Measurements from ENCODE around the gene MRAP2. TPM values are rescaled to one million over a fixed set of nuclear protein-coding genes. Genes with fewer than 3 reads are reported as not detected.

The MRAP2 gene
- total and polyA plus RNA-seq, 2 of the 13 experiments (the other 11 are each of a cell fraction or from before 2014, with no cell fraction given), result 0.33 to 3.5 TPM

DNA sequence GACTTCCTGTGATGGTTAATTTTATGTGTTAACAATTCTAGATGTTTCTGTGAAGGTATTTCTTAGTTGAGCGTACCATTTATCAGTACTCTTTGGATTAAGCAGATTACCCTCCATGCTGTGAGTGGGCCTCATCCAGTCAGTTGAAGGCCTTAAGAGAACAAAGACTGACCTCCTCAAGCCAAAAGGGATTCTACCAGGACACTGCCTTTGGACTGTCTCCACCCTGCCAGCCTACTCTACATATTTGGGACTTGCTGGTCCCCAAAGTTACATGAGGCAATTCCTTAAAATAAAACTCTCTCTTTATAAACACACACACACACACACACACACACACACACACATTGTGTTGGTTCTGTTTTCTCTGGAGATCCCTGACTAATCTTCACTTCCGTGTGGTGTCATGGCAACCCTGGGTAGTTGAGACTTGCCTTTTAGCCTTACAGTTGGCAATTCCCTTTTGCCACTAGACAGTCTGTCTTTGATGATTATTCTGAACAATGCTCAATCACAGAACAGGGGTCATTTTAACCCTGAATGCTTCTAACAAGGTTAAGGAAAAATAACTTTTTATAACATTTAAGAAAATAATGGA, 32.2 kb downstream of the MRAP2 start:
- ChIA-PET POLR2A (no interaction called here), CTCF (ENCODE audit: low intra/inter-chr PET ratio, low total read pairs) (no interaction called here)
- Histone ChIP-seq H3K79me2 (ENCODE audit: insufficient read depth, low read length) (no peaks in the 10 kb centered on the region), H3K4me3 (replicated peaks in 1 of 3; ENCODE audit: insufficient read depth in 1 of 3, low read depth in 2 of 3, low read length in 3 of 3) (no peak overlapping the region), H3K36me3 (replicated peaks in 1 of 2; ENCODE audit: control insufficient read depth in 1 of 2, insufficient read depth in 2 of 2, low read length in 2 of 2) (no peaks in the 10 kb centered on the region), H3K4me1 (ENCODE audit: insufficient read depth, low read length) (no peaks in the 10 kb centered on the region), H3K9ac (ENCODE audit: insufficient read depth, low read depth, low read length) (no peak overlapping the region), H3K27ac (ENCODE audit: extremely low read length, insufficient read depth, low read length) (no peak overlapping the region), H4K20me1 (ENCODE audit: insufficient read depth, low read length) (no peaks in the 10 kb centered on the region), H3K9me3 (ENCODE audit: low read length) (no peaks in the 10 kb centered on the region), H2AFZ (ENCODE audit: low read length) (no peak overlapping the region), H3K4me2 (ENCODE audit: low read depth, low read length) (no peak overlapping the region), H3K27me3 (ENCODE audit: control insufficient read depth in 1 of 2, insufficient read depth in 2 of 2, low read length in 2 of 2) (0 out of 5 replicates have a peak, but pooled peaks cover 0 to 3% of the 10 kb centered on the region in 2 experiments)
- DNase-seq (ENCODE audit: low spot score), result no peak
- in situ Hi-C loops (cut with HindIII; ENCODE audit: extremely low pct_ligation_motif_present, low pct_unique_long_range_greater_than_20kb) (no loop called here), intact Hi-C loops (cut with micrococcal nuclease; ENCODE audit: unreplicated experiment) (no loop called here)
- no peak for FAIRE-seq
- 0% methylated on average over 1 of the region's 2 CpGs for WGBS (ENCODE audit: low lambda C conversion rate)
- ATAC-seq, result no peak
- no TSS peak for BruUV-seq (replicated peaks)
- TF ChIP-seq, protein P1, sequence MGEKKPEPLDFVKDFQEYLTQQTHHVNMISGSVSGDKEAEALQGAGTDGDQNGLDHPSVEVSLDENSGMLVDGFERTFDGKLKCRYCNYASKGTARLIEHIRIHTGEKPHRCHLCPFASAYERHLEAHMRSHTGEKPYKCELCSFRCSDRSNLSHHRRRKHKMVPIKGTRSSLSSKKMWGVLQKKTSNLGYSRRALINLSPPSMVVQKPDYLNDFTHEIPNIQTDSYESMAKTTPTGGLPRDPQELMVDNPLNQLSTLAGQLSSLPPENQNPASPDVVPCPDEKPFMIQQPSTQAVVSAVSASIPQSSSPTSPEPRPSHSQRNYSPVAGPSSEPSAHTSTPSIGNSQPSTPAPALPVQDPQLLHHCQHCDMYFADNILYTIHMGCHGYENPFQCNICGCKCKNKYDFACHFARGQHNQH (CRISPR knock-in tag; IDR thresholded peaks at IDR 0.05), result no peak
- no peak for TF ChIP-seq ZEB1 (IDR thresholded peaks at IDR 0.05; ENCODE audit: insufficient replicate concordance, low read depth)
- TF ChIP-seq, protein P2, sequence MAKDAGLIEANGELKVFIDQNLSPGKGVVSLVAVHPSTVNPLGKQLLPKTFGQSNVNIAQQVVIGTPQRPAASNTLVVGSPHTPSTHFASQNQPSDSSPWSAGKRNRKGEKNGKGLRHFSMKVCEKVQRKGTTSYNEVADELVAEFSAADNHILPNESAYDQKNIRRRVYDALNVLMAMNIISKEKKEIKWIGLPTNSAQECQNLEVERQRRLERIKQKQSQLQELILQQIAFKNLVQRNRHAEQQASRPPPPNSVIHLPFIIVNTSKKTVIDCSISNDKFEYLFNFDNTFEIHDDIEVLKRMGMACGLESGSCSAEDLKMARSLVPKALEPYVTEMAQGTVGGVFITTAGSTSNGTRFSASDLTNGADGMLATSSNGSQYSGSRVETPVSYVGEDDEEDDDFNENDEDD (CRISPR knock-in tag; IDR thresholded peaks at IDR 0.05; ENCODE audit: borderline replicate concordance), result no peak
- no peak for TF ChIP-seq U2AF2 (IDR thresholded peaks at IDR 0.05; ENCODE audit: low read depth, low read length)
- TF ChIP-seq NRL (CRISPR knock-in tag; IDR thresholded peaks at IDR 0.05; ENCODE audit: borderline replicate concordance), result no peak
- no peak for TF ChIP-seq NCOA2 (CRISPR knock-in tag; IDR thresholded peaks at IDR 0.05)
- TF ChIP-seq NFKB2 (CRISPR knock-in tag; IDR thresholded peaks at IDR 0.05; ENCODE audit: borderline replicate concordance), result no peak
- no peak for TF ChIP-seq ZNF644 (CRISPR knock-in tag; IDR thresholded peaks at IDR 0.05; ENCODE audit: low read depth)
- no peak for TF ChIP-seq ZNF451 (CRISPR knock-in tag; IDR thresholded peaks at IDR 0.05)
- TF ChIP-seq ZNF605 (CRISPR knock-in tag; IDR thresholded peaks at IDR 0.05), result no peak
- TF ChIP-seq SIN3A (IDR thresholded peaks at IDR 0.05; ENCODE audit: borderline replicate concordance, low read depth, low read length), result no peak
- TF ChIP-seq, protein P3, sequence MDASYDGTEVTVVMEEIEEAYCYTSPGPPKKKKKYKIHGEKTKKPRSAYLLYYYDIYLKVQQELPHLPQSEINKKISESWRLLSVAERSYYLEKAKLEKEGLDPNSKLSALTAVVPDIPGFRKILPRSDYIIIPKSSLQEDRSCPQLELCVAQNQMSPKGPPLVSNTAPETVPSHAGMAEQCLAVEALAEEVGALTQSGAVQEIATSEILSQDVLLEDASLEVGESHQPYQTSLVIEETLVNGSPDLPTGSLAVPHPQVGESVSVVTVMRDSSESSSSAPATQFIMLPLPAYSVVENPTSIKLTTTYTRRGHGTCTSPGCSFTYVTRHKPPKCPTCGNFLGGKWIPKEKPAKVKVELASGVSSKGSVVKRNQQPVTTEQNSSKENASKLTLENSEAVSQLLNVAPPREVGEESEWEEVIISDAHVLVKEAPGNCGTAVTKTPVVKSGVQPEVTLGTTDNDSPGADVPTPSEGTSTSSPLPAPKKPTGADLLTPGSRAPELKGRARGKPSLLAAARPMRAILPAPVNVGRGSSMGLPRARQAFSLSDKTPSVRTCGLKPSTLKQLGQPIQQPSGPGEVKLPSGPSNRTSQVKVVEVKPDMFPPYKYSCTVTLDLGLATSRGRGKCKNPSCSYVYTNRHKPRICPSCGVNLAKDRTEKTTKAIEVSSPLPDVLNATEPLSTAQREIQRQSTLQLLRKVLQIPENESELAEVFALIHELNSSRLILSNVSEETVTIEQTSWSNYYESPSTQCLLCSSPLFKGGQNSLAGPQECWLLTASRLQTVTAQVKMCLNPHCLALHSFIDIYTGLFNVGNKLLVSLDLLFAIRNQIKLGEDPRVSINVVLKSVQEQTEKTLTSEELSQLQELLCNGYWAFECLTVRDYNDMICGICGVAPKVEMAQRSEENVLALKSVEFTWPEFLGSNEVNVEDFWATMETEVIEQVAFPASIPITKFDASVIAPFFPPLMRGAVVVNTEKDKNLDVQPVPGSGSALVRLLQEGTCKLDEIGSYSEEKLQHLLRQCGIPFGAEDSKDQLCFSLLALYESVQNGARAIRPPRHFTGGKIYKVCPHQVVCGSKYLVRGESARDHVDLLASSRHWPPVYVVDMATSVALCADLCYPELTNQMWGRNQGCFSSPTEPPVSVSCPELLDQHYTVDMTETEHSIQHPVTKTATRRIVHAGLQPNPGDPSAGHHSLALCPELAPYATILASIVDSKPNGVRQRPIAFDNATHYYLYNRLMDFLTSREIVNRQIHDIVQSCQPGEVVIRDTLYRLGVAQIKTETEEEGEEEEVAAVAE (CRISPR knock-in tag; IDR thresholded peaks at IDR 0.05; ENCODE audit: borderline replicate concordance), result no peak
- no peak for TF ChIP-seq PAF1 (CRISPR knock-in tag; IDR thresholded peaks at IDR 0.05)
- no peak for TF ChIP-seq ATM (IDR thresholded peaks at IDR 0.05; ENCODE audit: borderline replicate concordance)
- no peak for TF ChIP-seq MIXL1 (CRISPR knock-in tag; IDR thresholded peaks at IDR 0.05)
- no peak for TF ChIP-seq DR1 (CRISPR knock-in tag; IDR thresholded peaks at IDR 0.05)
- no peak for TF ChIP-seq RORA (CRISPR knock-in tag; IDR thresholded peaks at IDR 0.05)
- no peak for TF ChIP-seq ZFYVE20 (CRISPR knock-in tag; IDR thresholded peaks at IDR 0.05; ENCODE audit: borderline replicate concordance, low read depth)
